DMS79 (cell line): ENCODE measurements around the gene SPPL2A.
A peak's percentile ranks its signal among the peaks of the same experiment; 100 is the strongest.
"Not testable (repeated sequence)": the region's sequence is repeated elsewhere in the genome, so short reads cannot be mapped to it uniquely, and the experiment has no call there.

Source experiments
- DNase-seq: peaks from one replicate; lab custom pipeline; 2025; lab: John Stamatoyannopoulos, UW

The SPPL2A gene, protein sequence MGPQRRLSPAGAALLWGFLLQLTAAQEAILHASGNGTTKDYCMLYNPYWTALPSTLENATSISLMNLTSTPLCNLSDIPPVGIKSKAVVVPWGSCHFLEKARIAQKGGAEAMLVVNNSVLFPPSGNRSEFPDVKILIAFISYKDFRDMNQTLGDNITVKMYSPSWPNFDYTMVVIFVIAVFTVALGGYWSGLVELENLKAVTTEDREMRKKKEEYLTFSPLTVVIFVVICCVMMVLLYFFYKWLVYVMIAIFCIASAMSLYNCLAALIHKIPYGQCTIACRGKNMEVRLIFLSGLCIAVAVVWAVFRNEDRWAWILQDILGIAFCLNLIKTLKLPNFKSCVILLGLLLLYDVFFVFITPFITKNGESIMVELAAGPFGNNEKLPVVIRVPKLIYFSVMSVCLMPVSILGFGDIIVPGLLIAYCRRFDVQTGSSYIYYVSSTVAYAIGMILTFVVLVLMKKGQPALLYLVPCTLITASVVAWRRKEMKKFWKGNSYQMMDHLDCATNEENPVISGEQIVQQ

GRCh38 chr15:50765195-50765967 lies at the start of gene SPPL2A:
Gene SPPL2A (minus strand): TSS chr15:50765706. CDS start chr15:50765533, 173 bp downstream.
- DNase-seq = peak; percentile 30

- no peak for DNase-seq
Measured at GRCh38 chr15:50814634-50815033, 49.1 kb upstream of the SPPL2A start.

- no peak for DNase-seq
Measured at GRCh38 chr15:50813865-50814264, 48.4 kb upstream of the SPPL2A start.

GRCh38 chr15:50813089-50813488 lies 47.6 kb upstream of the SPPL2A start:
- no peak for DNase-seq

- DNase-seq = not testable (repeated sequence)
Measured at GRCh38 chr15:50812181-50812506, 46.6 kb upstream of the SPPL2A start.

- DNase-seq = not testable (repeated sequence)
Measured at GRCh38 chr15:50811461-50812180, 46.1 kb upstream of the SPPL2A start.

DNA sequence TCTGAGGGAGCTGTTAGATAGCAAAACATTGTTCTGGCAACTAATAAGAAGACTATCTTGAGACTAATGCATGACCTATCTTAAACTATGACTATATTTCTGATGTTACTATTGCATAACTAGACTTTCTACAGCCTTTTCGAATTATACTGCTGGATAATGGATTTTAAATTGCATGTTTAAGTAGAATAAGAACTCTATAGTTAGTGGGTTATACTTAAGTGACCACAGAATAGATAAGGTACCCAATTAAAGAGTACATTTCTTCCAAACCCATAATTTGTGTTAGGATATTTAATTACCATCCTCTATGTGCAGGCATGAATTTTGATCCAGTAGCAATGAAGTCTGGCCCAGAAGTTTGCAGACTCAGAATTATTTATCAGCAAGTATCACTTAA lies 44.6 kb upstream of the SPPL2A start:
- no peak for DNase-seq

GRCh38 chr15:50808728-50809127 lies 43.2 kb upstream of the SPPL2A start:
- no peak for DNase-seq

DNA sequence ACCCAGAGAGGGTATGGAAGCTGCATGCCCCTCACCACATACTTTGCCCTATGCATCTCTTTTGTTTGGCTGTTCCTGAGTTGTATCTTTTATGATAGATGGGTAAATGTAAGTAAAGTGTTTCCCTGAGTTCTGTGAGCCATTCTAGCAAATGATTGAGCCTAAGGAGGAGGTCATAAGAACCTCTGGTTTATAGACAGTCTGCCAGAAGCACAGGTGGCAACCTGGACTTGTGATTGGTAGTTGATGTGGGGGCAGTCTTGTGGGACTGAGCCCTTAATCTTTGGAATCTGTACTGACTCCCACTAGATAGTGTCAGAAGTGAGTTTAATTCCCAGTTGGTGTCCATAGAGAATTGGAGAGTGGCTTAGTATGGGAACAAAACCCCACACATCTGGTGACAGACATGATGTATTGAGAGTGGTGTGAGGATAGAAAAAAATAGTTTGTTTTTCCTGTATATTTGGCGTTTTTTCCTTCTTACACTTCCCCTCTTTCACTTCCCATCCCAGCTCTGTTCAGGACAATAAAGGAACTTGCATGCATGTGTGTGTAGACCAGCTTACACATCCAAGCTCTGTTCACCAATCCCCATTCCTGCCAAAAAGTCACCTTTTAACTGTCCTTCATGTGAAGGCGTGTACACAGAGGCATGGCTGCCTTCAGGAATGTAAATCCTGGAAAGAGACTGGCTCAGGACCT lies 38.1 kb upstream of the SPPL2A start:
- DNase-seq = no peak

GRCh38 chr15:50800715-50801114 lies 35.2 kb upstream of the SPPL2A start:
- DNase-seq = no peak

- no peak for DNase-seq
Measured at GRCh38 chr15:50798684-50799083, 33.2 kb upstream of the SPPL2A start.

DNA sequence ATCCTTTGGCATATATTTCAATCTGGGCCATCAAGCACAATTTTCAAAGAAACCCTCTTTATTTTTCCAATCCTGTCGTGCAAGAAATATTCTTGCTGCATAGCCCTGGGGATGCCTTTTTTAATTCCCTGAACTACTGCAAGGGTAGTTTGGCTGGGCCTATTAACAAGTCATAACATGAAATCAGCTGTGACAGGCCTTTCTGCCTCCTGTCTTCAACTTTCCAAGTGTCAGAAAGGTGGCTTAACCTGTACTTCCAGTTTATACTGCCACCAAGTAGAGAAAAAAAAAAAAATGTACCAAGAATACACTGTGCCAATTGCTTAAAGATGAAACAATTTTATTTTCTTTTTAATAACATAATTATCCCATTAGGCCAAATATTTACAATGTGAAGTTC lies 32.4 kb upstream of the SPPL2A start:
- peak; percentile 75 for DNase-seq

DNA sequence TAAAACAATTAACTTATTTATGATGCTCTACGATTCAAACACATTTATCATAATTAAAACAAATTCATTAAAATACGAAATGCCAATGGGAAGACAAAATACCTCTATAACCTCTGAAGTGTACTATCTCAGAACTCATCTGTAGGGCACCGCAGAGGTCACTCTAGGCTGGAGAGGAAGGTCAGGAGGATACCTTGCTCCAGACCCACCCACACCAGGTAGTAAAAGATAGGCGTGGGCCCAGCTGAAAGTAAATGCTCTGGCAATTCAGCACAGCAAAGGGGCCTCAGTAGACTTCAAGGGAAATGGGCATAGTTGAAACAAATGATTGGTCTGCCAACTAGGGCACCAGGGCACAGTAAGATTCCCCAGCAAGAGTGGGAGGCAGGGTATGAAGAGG lies 26.0 kb upstream of the SPPL2A start:
- DNase-seq = no peak

DNA sequence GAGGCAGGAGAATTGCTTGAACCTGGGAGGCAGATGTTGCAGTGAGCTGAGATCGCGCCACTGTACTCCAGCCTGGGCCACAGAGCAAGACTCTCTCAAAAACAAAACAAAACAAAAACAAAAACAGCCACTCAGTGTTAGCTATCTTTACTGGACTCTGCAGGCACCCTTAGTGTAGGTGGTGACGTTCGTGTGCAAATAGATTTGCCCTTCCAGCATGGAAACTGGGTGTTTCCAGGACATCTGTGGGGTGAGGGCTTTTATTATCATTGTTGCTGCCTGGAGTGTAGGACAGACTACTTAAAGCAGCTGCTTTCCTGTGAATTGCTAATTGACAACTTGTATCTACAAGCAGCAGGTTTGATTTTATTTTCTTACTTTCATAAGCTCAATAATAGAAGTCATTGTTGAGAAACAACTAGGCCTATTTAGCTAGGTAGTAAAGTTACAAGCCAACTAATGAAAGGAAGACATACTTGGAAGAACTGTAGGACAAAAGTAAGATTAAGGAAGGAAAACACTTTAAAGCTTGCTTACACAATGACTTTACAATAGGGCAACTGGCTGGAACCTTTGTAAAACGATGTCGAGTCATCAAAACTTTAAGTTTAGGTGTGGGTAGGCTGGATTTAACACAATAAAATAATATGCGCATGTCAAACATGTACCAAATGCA lies 25.4 kb upstream of the SPPL2A start:
- no peak for DNase-seq

DNA sequence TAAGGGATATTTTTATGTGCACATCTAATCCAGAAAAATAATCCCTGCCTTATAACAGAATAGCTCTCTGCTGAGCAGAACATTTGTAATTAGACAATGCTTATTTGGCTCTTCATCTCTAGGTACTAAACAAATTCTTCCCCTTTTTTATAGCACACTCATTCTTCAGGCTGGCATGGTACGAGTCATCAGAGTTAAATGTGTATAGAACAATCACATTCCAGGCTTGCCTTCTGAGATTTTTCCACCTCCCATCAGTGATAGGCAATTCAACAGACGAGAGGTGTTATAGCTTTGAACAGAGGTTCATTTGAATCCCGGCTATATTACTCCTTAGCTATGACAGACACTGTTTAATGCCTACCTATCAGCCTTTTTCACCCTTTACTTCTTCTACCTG lies 21.4 kb upstream of the SPPL2A start:
- DNase-seq = no peak

DNA sequence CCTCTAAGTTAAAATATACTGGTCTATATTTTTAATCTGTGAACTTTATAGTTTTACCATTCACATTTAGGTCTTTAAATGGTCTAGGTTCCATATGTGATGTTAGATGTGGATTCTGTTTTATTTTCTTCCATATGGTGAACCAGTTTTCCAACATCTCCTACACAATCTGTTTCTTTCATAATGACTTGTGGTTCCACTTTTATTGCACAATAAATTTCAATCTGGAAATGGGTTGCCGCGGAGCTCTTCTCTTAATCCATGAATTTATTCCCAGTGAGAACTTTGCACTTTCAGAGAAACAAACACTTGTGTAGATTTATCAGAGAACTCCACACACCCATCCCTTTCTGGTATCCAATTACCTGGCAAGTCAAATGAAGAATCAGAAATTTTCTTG lies 20.9 kb upstream of the SPPL2A start:
- no peak for DNase-seq

GRCh38 chr15:50783895-50784294 lies 18.4 kb upstream of the SPPL2A start:
- DNase-seq = no peak

DNA sequence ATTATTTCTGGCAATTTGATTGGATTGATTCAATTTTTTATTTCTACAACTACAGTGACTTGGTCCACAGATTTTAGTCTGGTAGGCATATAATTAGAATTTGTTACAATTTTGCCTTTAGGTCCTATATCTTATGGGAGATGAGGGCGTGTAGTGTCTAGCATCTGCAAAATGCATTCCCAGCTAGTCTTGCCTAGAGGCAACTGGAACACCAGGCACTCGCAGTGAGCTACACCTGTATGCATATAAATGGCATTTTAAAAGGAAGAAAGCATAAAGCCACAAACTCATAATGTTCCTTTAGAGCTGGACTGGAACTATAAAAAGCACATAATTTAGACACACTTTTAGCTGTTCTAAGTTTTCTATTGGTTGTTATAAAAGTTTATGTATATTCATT lies 17.9 kb upstream of the SPPL2A start:
- no peak for DNase-seq

GRCh38 chr15:50778086-50778485 lies 12.6 kb upstream of the SPPL2A start:
- DNase-seq = no peak

GRCh38 chr15:50777042-50777441 lies 11.5 kb upstream of the SPPL2A start:
- no peak for DNase-seq

DNA sequence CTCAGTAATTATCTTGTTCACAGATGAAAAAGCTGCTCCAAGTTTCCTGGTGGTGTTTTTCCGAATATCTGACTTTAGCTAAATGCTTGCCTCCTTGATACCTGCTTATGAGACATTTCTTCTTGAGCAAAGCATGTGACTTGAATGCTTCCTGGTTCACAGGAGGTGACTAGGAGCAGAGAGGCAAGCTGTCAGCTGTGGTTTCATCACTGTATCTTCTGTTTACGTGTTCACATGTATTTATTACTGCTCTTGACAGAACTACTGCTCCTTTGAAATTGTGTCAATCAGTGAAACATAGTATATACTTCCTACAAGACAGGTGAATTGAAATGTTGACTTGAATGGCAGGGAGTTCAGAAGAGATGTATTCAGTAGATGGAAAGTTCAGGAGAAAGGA lies 8.9 kb upstream of the SPPL2A start:
- no peak for DNase-seq
